Activated CD4-positive, alpha-beta T cell treated with anti-CD3 and anti-CD28 coated beads, Interleukin-2, amount 10 ng/mL, durations not matched to agents 7 days and 5 days (primary cell): ENCODE data around the gene PGLYRP4. TPM values are rescaled to one million over a fixed set of nuclear protein-coding genes. Genes with fewer than 3 reads are reported as not detected.

Source experiments
- CTCF ChIA-PET: fragments of 350-600 bp; sonication (Branson Sonifier 250); formaldehyde crosslinking; loops from one replicate; lab custom pipeline; 2021; ENCODE audit warnings: antibody characterized with exemption; lab: Charles Lee
- POLR2A ChIA-PET: fragments of 350-600 bp; sonication (Branson Sonifier 250); formaldehyde crosslinking; loops from one replicate; lab custom pipeline; 2021; ENCODE audit warnings: antibody characterized with exemption; lab: Charles Lee
- DNase-seq: peaks from one replicate; pipeline ENCODE4 v3.0.0-alpha.2; 2020
- H3K27ac Mint-ChIP-seq: one replicate; pipeline ENCODE4 v1.8.0; 2021; ENCODE audit warnings: mild to moderate bottlenecking, moderate library complexity, mixed read lengths
- H3K27me3 Mint-ChIP-seq: one replicate; pipeline ENCODE4 v1.8.0; 2021; ENCODE audit warnings: mixed read lengths
- H3K36me3 Mint-ChIP-seq: one replicate; pipeline ENCODE4 v1.8.0; 2021; ENCODE audit warnings: low read depth, mixed read lengths
- H3K4me1 Mint-ChIP-seq: one replicate; pipeline ENCODE4 v1.8.0; 2021; ENCODE audit warnings: mixed read lengths
- H3K4me3 Mint-ChIP-seq: one replicate; pipeline ENCODE4 v1.8.0; 2021; ENCODE audit warnings: mild to moderate bottlenecking, moderate library complexity, mixed read lengths
- H3K9me3 Mint-ChIP-seq: one replicate; pipeline ENCODE4 v1.8.0; 2021; ENCODE audit warnings: mixed read lengths
- total RNA-seq, 2 experiments: library from RNA; stranded (reverse); gene quantifications; one replicate each; pipeline ENCODE4 v1.2.3, GENCODE V29; 2021

The PGLYRP4 gene
- total RNA-seq, 2 experiments from 2014 or later, result not detected

- DNase-seq, result no peak
- no peak overlapping the region for H3K4me3 Mint-ChIP-seq
- ChIA-PET POLR2A (no interaction called here), CTCF (interaction anchor here (0.6 kb wide), 1 partner anchor 1742 kb away, joined by 3 read pairs; no protein-coding TSS in a partner anchor)
- no peaks in the 10 kb centered on the region for H3K36me3 Mint-ChIP-seq
- no peaks in the 10 kb centered on the region for H3K9me3 Mint-ChIP-seq
- H3K4me1 Mint-ChIP-seq, result no peaks in the 10 kb centered on the region
- H3K27ac Mint-ChIP-seq, result no peak overlapping the region
- H3K27me3 Mint-ChIP-seq, result peaks cover 10% of the 10 kb centered on the region
Measured at GRCh38 chr1:153368495-153368894, 19.9 kb upstream of the PGLYRP4 start.

DNA sequence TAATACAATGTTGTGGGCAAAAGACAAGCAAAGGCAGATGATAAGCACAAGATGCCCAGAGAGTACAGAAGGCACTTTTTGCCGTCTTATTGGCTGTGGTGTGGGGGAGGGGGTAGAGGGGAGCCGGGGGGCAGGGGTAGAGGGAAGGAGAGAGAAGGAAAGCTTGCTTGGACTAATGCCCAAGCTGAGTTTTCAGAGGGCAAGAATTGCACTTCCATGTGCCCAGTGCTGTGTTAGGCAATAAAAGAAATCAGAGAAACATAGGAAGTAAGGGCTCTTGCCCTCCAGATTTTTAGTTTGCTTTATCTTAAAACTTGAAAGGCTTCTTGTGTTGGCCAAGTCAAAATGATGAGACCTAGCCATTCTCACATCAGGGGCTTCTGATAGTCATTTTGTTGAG is 18.4 kb upstream of the PGLYRP4 start:
- POLR2A ChIA-PET, result no interaction called here
- peaks cover 12% of the 10 kb centered on the region for H3K27me3 Mint-ChIP-seq
- CTCF ChIA-PET, result interaction anchor here (0.9 kb wide), 1 partner anchor 12 kb away, joined by 3 read pairs; no protein-coding TSS in a partner anchor
- H3K4me1 Mint-ChIP-seq, result no peaks in the 10 kb centered on the region
- no peaks in the 10 kb centered on the region for H3K9me3 Mint-ChIP-seq
- no peaks in the 10 kb centered on the region for H3K36me3 Mint-ChIP-seq
- no peak overlapping the region for H3K4me3 Mint-ChIP-seq
- DNase-seq, result no peak
- H3K27ac Mint-ChIP-seq, result no peak overlapping the region

DNA sequence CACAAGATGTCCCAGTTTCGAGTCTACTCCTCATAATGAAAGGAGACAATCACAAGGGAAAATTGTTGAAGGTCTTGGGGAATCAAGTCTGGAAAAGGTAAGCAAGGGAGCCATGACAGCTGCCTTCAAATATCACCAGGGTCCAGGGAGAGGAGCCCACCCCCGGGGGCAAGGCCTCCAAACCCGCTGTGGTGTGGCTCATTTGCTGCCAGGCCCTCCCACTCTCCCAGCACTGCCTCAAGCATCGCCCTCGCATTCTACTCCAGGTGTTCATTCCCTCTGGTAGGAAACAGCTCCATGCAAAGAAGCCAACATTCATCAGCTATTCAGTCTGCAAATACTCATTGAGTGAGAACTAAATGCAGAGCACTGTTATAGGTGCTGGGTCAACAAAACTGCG is 17.6 kb upstream of the PGLYRP4 start:
- no peak for DNase-seq

GRCh38 chr1:153365696-153366095 is 17.1 kb upstream of the PGLYRP4 start:
- no peak for DNase-seq
- ChIA-PET CTCF (no interaction called here), POLR2A (no interaction called here)
- Mint-ChIP-seq H3K27ac (no peak overlapping the region), H3K4me3 (no peak overlapping the region), H3K4me1 (no peaks in the 10 kb centered on the region), H3K9me3 (no peaks in the 10 kb centered on the region), H3K27me3 (peaks cover 7% of the 10 kb centered on the region), H3K36me3 (no peaks in the 10 kb centered on the region)

More for the DNA sequence above, 17.6 kb upstream of the PGLYRP4 start:
- Mint-ChIP-seq H3K4me3 (no peak overlapping the region), H3K36me3 (no peaks in the 10 kb centered on the region), H3K27ac (no peak overlapping the region), H3K27me3 (peaks cover 7% of the 10 kb centered on the region), H3K4me1 (no peaks in the 10 kb centered on the region), H3K9me3 (no peaks in the 10 kb centered on the region)
- ChIA-PET POLR2A (no interaction called here), CTCF (no interaction called here)

- ChIA-PET POLR2A (no interaction called here), CTCF (interaction anchor here (0.9 kb wide), 1 partner anchor 10 kb away, joined by 3 read pairs; no protein-coding TSS in a partner anchor)
- Mint-ChIP-seq H3K4me1 (no peaks in the 10 kb centered on the region), H3K4me3 (no peak overlapping the region), H3K9me3 (no peaks in the 10 kb centered on the region), H3K27ac (no peak overlapping the region), H3K36me3 (no peaks in the 10 kb centered on the region), H3K27me3 (peaks cover 7% of the 10 kb centered on the region)
- no peak for DNase-seq
Measured at GRCh38 chr1:153364766-153365666, 16.4 kb upstream of the PGLYRP4 start.

DNA sequence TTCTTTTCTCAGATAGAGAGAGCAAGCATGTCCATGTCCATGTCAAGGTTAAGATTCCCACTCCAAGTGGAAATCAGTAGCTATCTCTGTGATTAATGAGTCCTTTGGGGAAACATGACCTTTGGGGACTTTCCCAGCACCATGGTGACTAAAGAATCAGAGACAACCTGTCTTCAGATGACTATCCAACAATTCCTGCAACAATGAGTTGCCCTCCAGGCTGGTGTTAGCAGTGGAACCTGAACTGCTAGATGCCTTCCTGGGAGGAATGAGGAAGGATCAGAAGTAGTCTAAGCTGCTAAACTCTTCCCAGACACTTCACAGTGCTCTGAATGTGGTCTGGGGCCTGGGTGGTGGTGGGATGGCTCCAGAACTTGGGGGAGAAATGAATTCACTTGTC is 15.5 kb upstream of the PGLYRP4 start:
- Mint-ChIP-seq H3K27me3 (peaks cover 7% of the 10 kb centered on the region), H3K27ac (no peak overlapping the region), H3K4me3 (no peak overlapping the region), H3K36me3 (no peaks in the 10 kb centered on the region), H3K4me1 (no peaks in the 10 kb centered on the region), H3K9me3 (no peaks in the 10 kb centered on the region)
- POLR2A ChIA-PET, result interaction anchor here (0.6 kb wide), 1 partner anchor 11 kb away, joined by 3 read pairs; no protein-coding TSS in a partner anchor
- CTCF ChIA-PET, result interaction anchor here (0.7 to 0.9 kb wide), 2 partner anchors 9 to 990 kb away, joined by 3 to 5 read pairs; no protein-coding TSS in a partner anchor
- no peak for DNase-seq

DNA sequence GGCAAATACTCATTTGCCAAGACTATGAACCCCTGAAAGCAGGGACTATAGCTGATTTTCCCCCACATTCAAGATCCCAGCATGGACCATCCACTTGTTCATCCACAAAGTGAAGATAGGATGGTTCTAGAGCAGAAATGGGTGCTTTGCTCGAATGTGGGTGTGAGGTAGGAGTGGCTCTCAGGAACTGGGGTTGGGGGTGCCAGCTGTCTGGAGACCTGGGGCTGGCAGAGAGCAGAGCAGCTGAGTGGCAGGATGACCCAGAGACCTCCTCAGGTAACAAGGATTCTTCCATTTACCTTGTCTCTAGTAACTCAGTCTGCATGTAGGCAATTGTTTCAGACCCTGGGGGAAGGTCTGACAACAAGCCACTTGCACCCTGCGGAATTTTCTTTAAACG is 15.0 kb upstream of the PGLYRP4 start:
- POLR2A ChIA-PET, result no interaction called here
- Mint-ChIP-seq H3K27me3 (peaks cover 7% of the 10 kb centered on the region), H3K9me3 (no peaks in the 10 kb centered on the region), H3K36me3 (no peaks in the 10 kb centered on the region), H3K4me1 (no peaks in the 10 kb centered on the region), H3K27ac (no peak overlapping the region), H3K4me3 (no peak overlapping the region)
- no peak for DNase-seq
- CTCF ChIA-PET, result interaction anchor here (0.9 kb wide), 1 partner anchor 9 kb away, joined by 3 read pairs; no protein-coding TSS in a partner anchor

GRCh38 chr1:153362187-153362775 is 13.6 kb upstream of the PGLYRP4 start:
- H3K27me3 Mint-ChIP-seq, result peaks cover 7% of the 10 kb centered on the region
- H3K9me3 Mint-ChIP-seq, result no peaks in the 10 kb centered on the region
- H3K36me3 Mint-ChIP-seq, result no peaks in the 10 kb centered on the region
- H3K27ac Mint-ChIP-seq, result no peak overlapping the region
- CTCF ChIA-PET, result interaction anchor here (1.2 kb wide), 1 partner anchor 13 kb away, joined by 4 read pairs; the partner anchor contains the start of gene PGLYRP4
- H3K4me3 Mint-ChIP-seq, result no peak overlapping the region
- H3K4me1 Mint-ChIP-seq, result peaks cover 10% of the 10 kb centered on the region
- DNase-seq, result no peak
- POLR2A ChIA-PET, result no interaction called here

GRCh38 chr1:153361480-153362109 is 13.0 kb upstream of the PGLYRP4 start:
- Mint-ChIP-seq H3K4me3 (no peak overlapping the region), H3K27ac (no peak overlapping the region), H3K4me1 (peaks cover 17% of the 10 kb centered on the region), H3K9me3 (no peaks in the 10 kb centered on the region), H3K36me3 (no peaks in the 10 kb centered on the region), H3K27me3 (peaks cover 7% of the 10 kb centered on the region)
- ChIA-PET CTCF (interaction anchor here (1.2 kb wide), 1 partner anchor 12 kb away, joined by 4 read pairs; the partner anchor contains the start of gene PGLYRP4), POLR2A (no interaction called here)
- DNase-seq, result no peak

- POLR2A ChIA-PET, result no interaction called here
- no peaks in the 10 kb centered on the region for H3K36me3 Mint-ChIP-seq
- H3K27me3 Mint-ChIP-seq, result peaks cover 5% of the 10 kb centered on the region
- CTCF ChIA-PET, result no interaction called here
- no peak overlapping the region for H3K4me3 Mint-ChIP-seq
- H3K27ac Mint-ChIP-seq, result no peak overlapping the region
- no peak for DNase-seq
- peaks cover 19% of the 10 kb centered on the region for H3K4me1 Mint-ChIP-seq
- no peaks in the 10 kb centered on the region for H3K9me3 Mint-ChIP-seq
Measured at GRCh38 chr1:153360592-153361479, 12.2 kb upstream of the PGLYRP4 start.

DNA sequence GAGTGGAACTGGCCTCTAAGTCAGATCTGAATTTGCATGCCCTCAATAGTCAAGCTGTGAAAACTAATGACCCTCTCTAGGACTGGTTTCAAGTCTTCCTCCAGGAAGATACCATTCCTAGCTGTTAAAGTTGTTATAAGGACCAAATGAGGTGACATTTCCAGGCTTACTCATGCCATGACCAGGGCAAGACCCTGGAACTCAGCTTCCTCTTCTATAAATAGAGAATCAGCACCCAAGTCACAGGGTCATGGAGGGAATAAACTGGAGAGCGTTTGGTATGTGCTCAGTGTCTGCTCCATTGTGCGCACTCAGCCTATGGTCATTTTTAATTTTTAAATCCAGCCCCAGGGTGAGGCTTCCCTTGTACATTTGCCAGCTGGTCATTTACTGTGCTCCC is 11.5 kb upstream of the PGLYRP4 start:
- Mint-ChIP-seq H3K36me3 (no peaks in the 10 kb centered on the region), H3K9me3 (no peaks in the 10 kb centered on the region)
- CTCF ChIA-PET, result no interaction called here

DNA sequence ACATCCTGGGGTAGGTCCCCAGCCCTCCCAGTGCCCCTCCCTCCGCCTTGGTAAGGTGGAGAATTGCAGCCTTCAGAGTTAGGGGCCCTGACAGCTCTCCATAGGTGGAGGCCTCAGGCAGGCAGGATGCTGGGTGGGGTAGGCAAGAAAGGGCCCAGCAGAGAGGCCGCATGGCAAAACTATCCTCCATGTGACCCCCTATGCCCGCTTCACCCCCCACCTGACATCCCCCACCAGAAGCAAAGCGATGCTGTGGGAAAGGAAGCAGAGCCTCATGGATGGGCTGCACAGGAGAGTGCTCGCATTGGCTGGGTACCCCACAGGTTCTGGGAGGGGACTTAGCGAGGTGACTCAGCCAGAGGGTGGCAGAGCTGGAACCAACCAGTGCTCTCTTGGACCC is 10.6 kb upstream of the PGLYRP4 start:
- Mint-ChIP-seq H3K27me3 (peaks cover 5% of the 10 kb centered on the region), H3K36me3 (no peaks in the 10 kb centered on the region), H3K27ac (no peak overlapping the region), H3K4me3 (no peak overlapping the region), H3K9me3 (no peaks in the 10 kb centered on the region), H3K4me1 (peaks cover 19% of the 10 kb centered on the region)
- DNase-seq, result no peak
- ChIA-PET POLR2A (no interaction called here), CTCF (interaction anchor here (1.5 kb wide), 1 partner anchor 107 kb away, joined by 4 read pairs; no protein-coding TSS in a partner anchor)

More for the DNA sequence above, 11.5 kb upstream of the PGLYRP4 start:
- Mint-ChIP-seq H3K4me1 (peaks cover 19% of the 10 kb centered on the region), H3K27me3 (peaks cover 5% of the 10 kb centered on the region), H3K4me3 (no peak overlapping the region), H3K27ac (no peak overlapping the region)
- DNase-seq, result no peak
- POLR2A ChIA-PET, result no interaction called here
